ENCODE measurements around the gene LY6G6D. TPM values are rescaled to one million over a fixed set of nuclear protein-coding genes. Genes with fewer than 3 reads are reported as not detected.
A peak's percentile ranks its signal among the peaks of the same experiment; 100 is the strongest.

The LY6G6D gene
- not detected for total RNA-seq
- not detected for polyA plus RNA-seq
- long read RNA-seq, donor 1: 0 reads
- long read RNA-seq, donor 2, partial matches to known transcripts: 0 of 1 reads
- long read RNA-seq, donor 2, other reads (novel, unspliced or antisense): 0 of 1 reads
- long read RNA-seq, donor 3: 0 reads
- long read RNA-seq, donor 4: 0 reads
- long read RNA-seq, donor 5: 0 reads
- long read RNA-seq, donor 6: 0 reads
- long read RNA-seq, donor 7: 0 reads
- long read RNA-seq, donor 8: 0 reads
- long read RNA-seq, donor 9: 0 reads
- long read RNA-seq, donor 10: 0 reads

- Histone ChIP-seq H3K27ac (no peak within 1 kb of the TSS), H3K36me3 (no peaks in the 10 kb centered on the region), H3K4me1 (peaks cover 0 to 25% (median 12%) of the 10 kb centered on the region in 4 donors), H3K4me3 (no peak within 1 kb of the TSS), H3K27me3 (peaks cover 0 to under 1% (median 0%) of the 10 kb centered on the region in 3 donors), H3K9me3 (no peaks in the 10 kb centered on the region)
- intact Hi-C loops (cut with DNase I; ENCODE audit: low total_unique reads): no loop called here
- TF ChIP-seq POLR2A (IDR thresholded peaks at IDR 0.05) (no peak), EP300 (IDR thresholded peaks at IDR 0.05) (no peak), POLR2AphosphoS5 (IDR thresholded peaks at IDR 0.05) (no peak), CTCF (IDR thresholded peaks at IDR 0.05) (no peak)
- WGBS, 5 donors: 63 to 86% (median 83%) methylated on average over 11 to 16 of the region's 16 CpGs
- DNase-seq: peak in 1 of 2 donors; percentile 24
Measured at GRCh38 chr6:31715022-31715958, at the start of gene LY6G6D. Gene LY6G6D (plus strand): TSS chr6:31715348. CDS start chr6:31715356, 8 bp downstream.

GRCh38 chr6:31665501-31666336 is 49.4 kb upstream of the LY6G6D start, which contains the start of gene CSNK2B:
Gene CSNK2B (plus strand): TSS chr6:31666080. CDS start chr6:31666832, 752 bp downstream.
- DNase-seq: peak; percentile 99
- intact Hi-C loops (cut with DNase I; ENCODE audit: low total_unique reads): no loop called here
- Histone ChIP-seq H3K27ac (peak within 1 kb of the TSS; percentile 94 to 98 (median 97)), H3K36me3 (peaks cover 44 to 61% (median 58%) of the 10 kb centered on the region in 4 donors), H3K4me3 (peak within 1 kb of the TSS; percentile 72 to 98 (median 90)), H3K9me3 (no peaks in the 10 kb centered on the region), H3K27me3 (no peaks in the 10 kb centered on the region), H3K4me1 (peaks cover 34 to 71% (median 57%) of the 10 kb centered on the region in 4 donors)
- TF ChIP-seq CTCF (IDR thresholded peaks at IDR 0.05) (peak in 1 of 7 experiments; percentile 25), EP300 (IDR thresholded peaks at IDR 0.05) (no peak), POLR2AphosphoS5 (IDR thresholded peaks at IDR 0.05) (peak; percentile 71 to 95 (median 79))
- WGBS, 5 donors: 0 to 1% (median 1%) methylated on average over 46 to 63 of the region's 63 CpGs

- Histone ChIP-seq H3K4me1 (peaks cover 27 to 64% (median 50%) of the 10 kb centered on the region in 4 donors), H3K27ac (peak overlapping the region; percentile 91 to 98 (median 96)), H3K4me3 (peak overlapping the region; percentile 72 to 98 (median 90)), H3K36me3 (peaks cover 51 to 68% (median 66%) of the 10 kb centered on the region in 4 donors), H3K9me3 (no peaks in the 10 kb centered on the region), H3K27me3 (no peaks in the 10 kb centered on the region)
- TF ChIP-seq EP300 (IDR thresholded peaks at IDR 0.05): no peak
- TF ChIP-seq POLR2A (IDR thresholded peaks at IDR 0.05): no peak
- no peak for TF ChIP-seq CTCF (IDR thresholded peaks at IDR 0.05)
- intact Hi-C loops (cut with DNase I; ENCODE audit: low total_unique reads): no loop called here
- WGBS, 5 donors: 2 to 4% (median 3%) methylated on average over 15 of the region's 15 CpGs
- no peak for DNase-seq
Measured at GRCh38 chr6:31666337-31666965, 48.7 kb upstream of the LY6G6D start.
